ENCODE results near the gene ATP6V1G3.

Gene ATP6V1G3

GRCh38 chr1:198560161-198560560 is 19.7 kb upstream of the ATP6V1G3 start:
- no peaks in the 10 kb centered on the region for H3K36me3 ChIP-seq (ENCODE audit: control insufficient read depth in 1 of 2, insufficient read depth in 2 of 2, low read length in 2 of 2)
- no peak overlapping the region for H3K4me3 ChIP-seq (ENCODE audit: low read depth in 1 of 2, low read length in 2 of 2)
- H3K9me3 ChIP-seq (ENCODE audit: control insufficient read depth in 1 of 2, low read length in 2 of 2), result no peaks in the 10 kb centered on the region
- no peaks in the 10 kb centered on the region for H3K27me3 ChIP-seq (ENCODE audit: low read depth, low read length)
- no peak overlapping the region for H3K27ac ChIP-seq (ENCODE audit: low read length)
- peaks cover 0 to 3% of the 10 kb centered on the region in 2 donors for H3K4me1 ChIP-seq (ENCODE audit: control insufficient read depth in 1 of 2, insufficient read depth in 2 of 2, low read length in 2 of 2)

- Histone ChIP-seq H3K4me1 (ENCODE audit: control insufficient read depth in 1 of 2, insufficient read depth in 2 of 2, low read length in 2 of 2) (peaks cover 0 to 3% of the 10 kb centered on the region in 2 donors), H3K4me3 (ENCODE audit: low read depth in 1 of 2, low read length in 2 of 2) (no peak overlapping the region), H3K9me3 (ENCODE audit: control insufficient read depth in 1 of 2, low read length in 2 of 2) (no peaks in the 10 kb centered on the region), H3K36me3 (ENCODE audit: control insufficient read depth in 1 of 2, insufficient read depth in 2 of 2, low read length in 2 of 2) (no peaks in the 10 kb centered on the region), H3K27me3 (ENCODE audit: low read depth, low read length) (no peaks in the 10 kb centered on the region), H3K27ac (ENCODE audit: low read length) (no peak overlapping the region)
Observed at GRCh38 chr1:198559362-198559761, 18.9 kb upstream of the ATP6V1G3 start.

GRCh38 chr1:198558402-198558801 is 17.9 kb upstream of the ATP6V1G3 start:
- no peaks in the 10 kb centered on the region for H3K27me3 ChIP-seq (ENCODE audit: low read depth, low read length)
- no peaks in the 10 kb centered on the region for H3K36me3 ChIP-seq (ENCODE audit: control insufficient read depth in 1 of 2, insufficient read depth in 2 of 2, low read length in 2 of 2)
- H3K9me3 ChIP-seq (ENCODE audit: control insufficient read depth in 1 of 2, low read length in 2 of 2), result no peaks in the 10 kb centered on the region
- H3K27ac ChIP-seq (ENCODE audit: low read length), result no peak overlapping the region
- H3K4me1 ChIP-seq (ENCODE audit: control insufficient read depth in 1 of 2, insufficient read depth in 2 of 2, low read length in 2 of 2), result peaks cover 0 to 3% of the 10 kb centered on the region in 2 donors
- no peak overlapping the region for H3K4me3 ChIP-seq (ENCODE audit: low read depth in 1 of 2, low read length in 2 of 2)

DNA sequence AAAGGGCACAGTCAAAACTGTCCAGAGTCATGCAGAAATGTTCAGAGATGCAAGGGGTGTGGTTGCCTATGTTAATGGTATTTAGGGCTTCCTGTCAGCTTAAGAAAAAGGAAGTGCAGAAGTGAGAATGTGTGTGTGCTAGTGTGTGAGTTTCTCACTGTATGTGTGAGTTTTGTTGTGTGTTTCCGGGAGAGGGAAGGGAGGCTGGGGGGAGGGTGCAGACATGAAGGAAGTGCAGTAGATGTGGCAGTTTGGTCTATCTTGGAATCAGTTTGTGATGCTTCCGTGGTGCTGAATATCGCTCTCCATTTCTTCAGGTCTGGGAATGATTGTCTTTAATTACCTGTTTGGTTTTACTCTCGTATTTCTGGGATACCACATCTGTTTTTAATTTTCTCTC is 16.5 kb upstream of the ATP6V1G3 start:
- Histone ChIP-seq H3K4me3 (ENCODE audit: low read depth in 1 of 2, low read length in 2 of 2) (no peak overlapping the region), H3K36me3 (ENCODE audit: control insufficient read depth in 1 of 2, insufficient read depth in 2 of 2, low read length in 2 of 2) (no peaks in the 10 kb centered on the region), H3K27ac (ENCODE audit: low read length) (no peak overlapping the region)

DNA sequence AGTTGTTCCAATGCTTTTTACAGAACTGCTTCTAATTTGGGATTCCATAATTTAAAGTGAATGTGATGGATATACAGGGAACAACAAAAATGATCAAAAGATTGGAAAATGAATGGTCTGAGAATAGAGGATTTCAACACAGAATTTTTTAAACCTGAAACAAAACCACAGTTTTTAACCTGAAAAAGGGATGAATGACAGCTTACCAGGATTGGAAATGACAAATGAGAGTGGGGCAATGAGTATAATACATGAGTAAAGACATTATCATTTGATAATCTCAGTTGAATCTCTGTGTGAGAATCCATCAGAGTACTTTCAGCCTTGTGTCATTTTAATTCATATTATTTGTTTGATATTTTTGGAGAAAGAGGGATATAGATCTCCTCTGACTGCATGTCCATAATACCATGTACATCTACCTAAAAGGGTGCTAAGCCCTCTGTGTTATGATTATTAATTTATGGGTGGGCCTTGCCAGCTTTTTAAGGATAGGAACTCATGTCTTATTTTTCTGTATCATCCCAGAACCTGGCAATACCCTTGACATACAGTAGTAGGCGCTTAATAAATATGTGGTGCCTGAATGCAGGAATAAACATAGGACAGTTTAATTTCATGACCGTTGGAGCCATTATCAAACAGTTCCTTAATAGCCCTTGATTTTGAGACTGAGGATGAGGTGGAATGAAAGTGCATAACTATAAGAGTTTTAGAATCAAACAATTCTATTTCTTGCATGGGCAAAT is 12.4 kb upstream of the ATP6V1G3 start:
- H3K4me1 ChIP-seq (ENCODE audit: control insufficient read depth in 1 of 2, insufficient read depth in 2 of 2, low read length in 2 of 2), result no peaks in the 10 kb centered on the region

More for the DNA sequence above, 16.5 kb upstream of the ATP6V1G3 start:
- Histone ChIP-seq H3K9me3 (ENCODE audit: control insufficient read depth in 1 of 2, low read length in 2 of 2) (no peaks in the 10 kb centered on the region), H3K4me1 (ENCODE audit: control insufficient read depth in 1 of 2, insufficient read depth in 2 of 2, low read length in 2 of 2) (peaks cover 0 to 3% of the 10 kb centered on the region in 2 donors), H3K27me3 (ENCODE audit: low read depth, low read length) (no peaks in the 10 kb centered on the region)

DNA sequence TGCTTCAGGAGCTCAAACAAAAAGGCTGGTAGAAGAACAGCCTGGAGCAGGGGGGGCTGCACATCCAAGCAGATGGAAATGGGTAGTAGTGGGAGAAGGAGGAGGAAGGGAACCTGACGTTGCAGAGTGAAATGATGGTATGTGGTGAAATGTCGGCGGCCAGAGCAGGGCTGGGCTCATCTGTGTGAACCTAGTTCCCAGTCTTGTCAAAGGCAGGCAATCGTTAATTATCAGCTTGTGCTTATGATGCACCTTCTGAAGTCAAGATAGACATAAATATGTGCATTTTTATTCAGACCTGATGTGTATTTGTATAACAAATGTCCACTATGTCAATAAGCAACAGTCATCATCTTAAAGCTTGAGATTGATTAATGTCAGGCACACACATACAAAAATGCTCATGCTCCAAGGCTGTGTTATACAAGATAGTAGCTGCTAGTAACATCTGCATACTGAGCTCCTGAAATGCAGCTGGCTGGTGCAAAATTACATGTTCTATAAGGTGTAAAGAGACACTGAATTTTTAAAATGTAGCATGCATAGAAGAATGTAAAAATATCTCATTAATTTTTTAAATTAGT is 10.6 kb upstream of the ATP6V1G3 start:
- Histone ChIP-seq H3K36me3 (ENCODE audit: control insufficient read depth in 1 of 2, insufficient read depth in 2 of 2, low read length in 2 of 2) (no peaks in the 10 kb centered on the region), H3K27me3 (ENCODE audit: low read depth, low read length) (no peaks in the 10 kb centered on the region), H3K9me3 (ENCODE audit: control insufficient read depth in 1 of 2, low read length in 2 of 2) (no peaks in the 10 kb centered on the region), H3K4me1 (ENCODE audit: control insufficient read depth in 1 of 2, insufficient read depth in 2 of 2, low read length in 2 of 2) (no peaks in the 10 kb centered on the region), H3K27ac (ENCODE audit: low read length) (no peak overlapping the region), H3K4me3 (ENCODE audit: low read depth in 1 of 2, low read length in 2 of 2) (no peak overlapping the region)

More for the DNA sequence above, 12.4 kb upstream of the ATP6V1G3 start:
- Histone ChIP-seq H3K9me3 (ENCODE audit: control insufficient read depth in 1 of 2, low read length in 2 of 2) (no peaks in the 10 kb centered on the region), H3K36me3 (ENCODE audit: control insufficient read depth in 1 of 2, insufficient read depth in 2 of 2, low read length in 2 of 2) (no peaks in the 10 kb centered on the region), H3K4me3 (ENCODE audit: low read depth in 1 of 2, low read length in 2 of 2) (no peak overlapping the region), H3K27ac (ENCODE audit: low read length) (no peak overlapping the region), H3K27me3 (ENCODE audit: low read depth, low read length) (no peaks in the 10 kb centered on the region)

DNA sequence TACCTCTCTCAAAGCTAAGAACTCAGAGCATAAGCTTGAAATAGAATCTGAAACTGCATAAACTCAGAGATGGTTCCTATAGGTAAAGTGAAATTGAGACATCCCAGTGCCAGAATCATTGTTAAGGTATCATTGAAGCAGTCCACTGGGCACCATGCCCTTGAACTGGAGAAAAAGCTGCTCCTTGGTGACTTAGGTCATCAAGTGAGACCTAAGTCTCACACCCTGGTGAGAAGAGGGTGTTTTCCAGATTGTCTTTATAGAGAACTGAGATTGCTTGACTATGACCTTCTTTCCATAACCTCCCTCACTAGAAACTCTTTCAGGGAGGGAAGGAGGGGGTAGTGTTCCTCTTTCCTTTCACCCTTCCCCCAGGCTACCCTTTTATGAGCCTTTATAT is 9.4 kb upstream of the ATP6V1G3 start:
- no peaks in the 10 kb centered on the region for H3K9me3 ChIP-seq (ENCODE audit: control insufficient read depth in 1 of 2, low read length in 2 of 2)
- no peaks in the 10 kb centered on the region for H3K4me1 ChIP-seq (ENCODE audit: control insufficient read depth in 1 of 2, insufficient read depth in 2 of 2, low read length in 2 of 2)
- no peaks in the 10 kb centered on the region for H3K27me3 ChIP-seq (ENCODE audit: low read depth, low read length)
- no peak overlapping the region for H3K4me3 ChIP-seq (ENCODE audit: low read depth in 1 of 2, low read length in 2 of 2)
- no peak overlapping the region for H3K27ac ChIP-seq (ENCODE audit: low read length)
- no peaks in the 10 kb centered on the region for H3K36me3 ChIP-seq (ENCODE audit: control insufficient read depth in 1 of 2, insufficient read depth in 2 of 2, low read length in 2 of 2)

- no peaks in the 10 kb centered on the region for H3K27me3 ChIP-seq (ENCODE audit: low read depth, low read length)
- no peak overlapping the region for H3K4me3 ChIP-seq (ENCODE audit: low read depth in 1 of 2, low read length in 2 of 2)
- no peaks in the 10 kb centered on the region for H3K36me3 ChIP-seq (ENCODE audit: control insufficient read depth in 1 of 2, insufficient read depth in 2 of 2, low read length in 2 of 2)
- no peak overlapping the region for H3K27ac ChIP-seq (ENCODE audit: low read length)
- H3K9me3 ChIP-seq (ENCODE audit: control insufficient read depth in 1 of 2, low read length in 2 of 2), result no peaks in the 10 kb centered on the region
- H3K4me1 ChIP-seq (ENCODE audit: control insufficient read depth in 1 of 2, insufficient read depth in 2 of 2, low read length in 2 of 2), result no peaks in the 10 kb centered on the region
Observed at GRCh38 chr1:198548890-198549289, 8.4 kb upstream of the ATP6V1G3 start.

DNA sequence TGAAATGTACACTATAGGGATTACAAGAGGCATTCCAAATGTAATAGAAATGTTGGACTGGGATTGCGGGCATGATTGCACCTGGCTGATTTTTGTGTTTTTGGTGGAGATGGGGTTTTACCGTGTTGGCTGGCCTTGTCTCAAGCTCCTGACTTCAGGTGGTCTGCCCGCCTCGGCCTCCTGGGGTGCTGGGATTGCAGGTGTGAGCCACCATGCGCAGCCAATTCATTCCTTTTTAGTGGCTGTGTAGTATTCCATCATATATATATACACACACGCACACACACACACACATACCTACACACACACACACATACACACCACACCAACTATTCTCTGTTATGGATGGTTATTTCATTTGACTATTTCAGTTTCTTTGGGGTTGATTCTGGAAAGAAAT is 4.7 kb upstream of the ATP6V1G3 start:
- Histone ChIP-seq H3K27me3 (ENCODE audit: low read depth, low read length) (no peaks in the 10 kb centered on the region), H3K4me1 (ENCODE audit: control insufficient read depth in 1 of 2, insufficient read depth in 2 of 2, low read length in 2 of 2) (no peaks in the 10 kb centered on the region), H3K4me3 (ENCODE audit: low read depth in 1 of 2, low read length in 2 of 2) (no peak overlapping the region), H3K9me3 (ENCODE audit: control insufficient read depth in 1 of 2, low read length in 2 of 2) (no peaks in the 10 kb centered on the region), H3K36me3 (ENCODE audit: control insufficient read depth in 1 of 2, insufficient read depth in 2 of 2, low read length in 2 of 2) (no peaks in the 10 kb centered on the region), H3K27ac (ENCODE audit: low read length) (no peak overlapping the region)

- Histone ChIP-seq H3K9me3 (ENCODE audit: control insufficient read depth in 1 of 2, low read length in 2 of 2) (no peaks in the 10 kb centered on the region), H3K4me1 (ENCODE audit: control insufficient read depth in 1 of 2, insufficient read depth in 2 of 2, low read length in 2 of 2) (no peaks in the 10 kb centered on the region), H3K36me3 (ENCODE audit: control insufficient read depth in 1 of 2, insufficient read depth in 2 of 2, low read length in 2 of 2) (no peaks in the 10 kb centered on the region), H3K4me3 (ENCODE audit: low read depth in 1 of 2, low read length in 2 of 2) (no peak overlapping the region), H3K27ac (ENCODE audit: low read length) (no peak overlapping the region), H3K27me3 (ENCODE audit: low read depth, low read length) (no peaks in the 10 kb centered on the region)
Observed at GRCh38 chr1:198544265-198544664, 3.8 kb upstream of the ATP6V1G3 start.

DNA sequence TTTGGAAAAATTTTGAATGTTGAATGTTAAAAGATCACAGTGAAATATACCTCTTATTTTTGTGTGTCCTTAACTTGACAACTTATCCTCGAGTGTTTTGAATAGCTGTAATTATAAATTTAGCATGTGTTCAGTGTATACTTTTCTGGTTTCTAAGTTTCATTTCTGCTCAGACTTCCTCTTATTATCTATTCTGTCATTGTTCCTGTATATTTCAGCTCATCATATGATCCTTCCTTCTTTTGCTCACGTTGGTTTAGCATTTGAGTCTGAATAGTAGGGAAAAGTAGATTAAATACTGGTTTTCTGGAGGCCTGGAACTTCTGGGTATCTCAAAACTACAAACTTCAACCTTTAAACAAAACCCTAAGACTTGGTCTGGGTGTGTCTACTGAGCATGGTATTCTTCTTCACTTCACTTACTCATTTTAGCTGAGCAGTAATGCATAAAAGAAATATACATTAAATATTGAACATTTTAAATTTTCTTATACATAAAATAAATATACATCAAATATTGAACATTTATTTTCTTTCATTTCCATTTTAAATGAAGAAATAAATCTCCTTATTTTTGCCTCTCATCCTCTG is 3.3 kb upstream of the ATP6V1G3 start:
- H3K27me3 ChIP-seq (ENCODE audit: low read depth, low read length), result no peaks in the 10 kb centered on the region
- no peaks in the 10 kb centered on the region for H3K9me3 ChIP-seq (ENCODE audit: control insufficient read depth in 1 of 2, low read length in 2 of 2)
- no peak overlapping the region for H3K4me3 ChIP-seq (ENCODE audit: low read depth in 1 of 2, low read length in 2 of 2)
- no peaks in the 10 kb centered on the region for H3K4me1 ChIP-seq (ENCODE audit: control insufficient read depth in 1 of 2, insufficient read depth in 2 of 2, low read length in 2 of 2)
- no peaks in the 10 kb centered on the region for H3K36me3 ChIP-seq (ENCODE audit: control insufficient read depth in 1 of 2, insufficient read depth in 2 of 2, low read length in 2 of 2)
- no peak overlapping the region for H3K27ac ChIP-seq (ENCODE audit: low read length)
